Osteocyte (in vitro differentiated cells): ENCODE measurements around the gene PSMD14. TPM values are rescaled to one million over a fixed set of nuclear protein-coding genes. Genes with fewer than 3 reads are reported as not detected.

Source experiments
- DNase-seq: peaks from one replicate; pipeline ENCODE4 v3.0.0; 2021; ENCODE audit warnings: mixed read lengths; ENCODE audit not compliant: unreplicated experiment; ENCODE audit errors: extremely low spot score
- H3K27ac Mint-ChIP-seq: one replicate; pipeline ENCODE4 v1.8.0; 2021; ENCODE audit warnings: mild to moderate bottlenecking, mixed read lengths; ENCODE audit not compliant: unreplicated experiment
- H3K27me3 Mint-ChIP-seq: one replicate; pipeline ENCODE4 v1.8.0; 2021; ENCODE audit warnings: mixed read lengths; ENCODE audit not compliant: unreplicated experiment
- H3K36me3 Mint-ChIP-seq: one replicate; pipeline ENCODE4 v1.8.0; 2021; ENCODE audit warnings: mixed read lengths; ENCODE audit not compliant: unreplicated experiment
- H3K4me1 Mint-ChIP-seq: one replicate; pipeline ENCODE4 v1.8.0; 2021; ENCODE audit warnings: mixed read lengths; ENCODE audit not compliant: unreplicated experiment
- H3K4me3 Mint-ChIP-seq: one replicate; pipeline ENCODE4 v1.8.0; 2021; ENCODE audit warnings: mild to moderate bottlenecking, moderate library complexity, mixed read lengths; ENCODE audit not compliant: unreplicated experiment
- H3K9me3 Mint-ChIP-seq: one replicate; pipeline ENCODE4 v1.8.0; 2021; ENCODE audit warnings: mixed read lengths; ENCODE audit not compliant: unreplicated experiment
- total RNA-seq: library from RNA; stranded (reverse); gene quantifications from 2 replicates; pipeline ENCODE4 v1.2.1, GENCODE V29; 2021
- TF ChIP-seq, protein P1 (sequence below): fragments of 200-600 bp; sonication (generic); IDR thresholded peaks from 2 replicates; pipeline ENCODE4 v1.5.0; 2021; ENCODE audit warnings: antibody characterized with exemption, mild to moderate bottlenecking, moderate library complexity

Gene PSMD14
- total RNA-seq, 1 donor from 2014 or later, result 38.7 TPM

DNA sequence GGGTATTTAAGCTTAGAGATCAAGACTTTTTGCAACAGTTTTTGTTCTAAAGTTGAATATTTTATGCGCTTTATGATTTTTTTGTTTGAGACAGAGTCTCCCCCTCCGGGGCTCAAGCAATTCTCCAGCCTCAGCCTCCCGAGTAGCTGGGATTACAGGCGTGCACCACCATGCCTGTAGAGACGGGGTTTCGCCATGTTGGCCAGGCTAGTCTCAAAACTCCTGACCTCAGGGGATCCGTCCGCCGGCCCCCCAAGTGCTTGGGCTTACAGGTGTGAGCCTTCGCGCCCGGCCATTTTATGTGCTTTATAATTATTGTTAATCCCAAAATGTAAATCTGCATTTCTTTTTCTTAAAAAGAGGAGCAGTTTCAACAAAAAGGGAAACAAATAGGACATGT lies 136.9 kb downstream of the PSMD14 start:
- Mint-ChIP-seq H3K27me3 (peaks cover 57% of the 10 kb centered on the region), H3K36me3 (no peaks in the 10 kb centered on the region), H3K27ac (no peak overlapping the region), H3K9me3 (no peaks in the 10 kb centered on the region), H3K4me3 (no peak overlapping the region), H3K4me1 (no peaks in the 10 kb centered on the region)
- DNase-seq, result no peak
- TF ChIP-seq, protein P1, sequence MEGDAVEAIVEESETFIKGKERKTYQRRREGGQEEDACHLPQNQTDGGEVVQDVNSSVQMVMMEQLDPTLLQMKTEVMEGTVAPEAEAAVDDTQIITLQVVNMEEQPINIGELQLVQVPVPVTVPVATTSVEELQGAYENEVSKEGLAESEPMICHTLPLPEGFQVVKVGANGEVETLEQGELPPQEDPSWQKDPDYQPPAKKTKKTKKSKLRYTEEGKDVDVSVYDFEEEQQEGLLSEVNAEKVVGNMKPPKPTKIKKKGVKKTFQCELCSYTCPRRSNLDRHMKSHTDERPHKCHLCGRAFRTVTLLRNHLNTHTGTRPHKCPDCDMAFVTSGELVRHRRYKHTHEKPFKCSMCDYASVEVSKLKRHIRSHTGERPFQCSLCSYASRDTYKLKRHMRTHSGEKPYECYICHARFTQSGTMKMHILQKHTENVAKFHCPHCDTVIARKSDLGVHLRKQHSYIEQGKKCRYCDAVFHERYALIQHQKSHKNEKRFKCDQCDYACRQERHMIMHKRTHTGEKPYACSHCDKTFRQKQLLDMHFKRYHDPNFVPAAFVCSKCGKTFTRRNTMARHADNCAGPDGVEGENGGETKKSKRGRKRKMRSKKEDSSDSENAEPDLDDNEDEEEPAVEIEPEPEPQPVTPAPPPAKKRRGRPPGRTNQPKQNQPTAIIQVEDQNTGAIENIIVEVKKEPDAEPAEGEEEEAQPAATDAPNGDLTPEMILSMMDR, result no peak

DNA sequence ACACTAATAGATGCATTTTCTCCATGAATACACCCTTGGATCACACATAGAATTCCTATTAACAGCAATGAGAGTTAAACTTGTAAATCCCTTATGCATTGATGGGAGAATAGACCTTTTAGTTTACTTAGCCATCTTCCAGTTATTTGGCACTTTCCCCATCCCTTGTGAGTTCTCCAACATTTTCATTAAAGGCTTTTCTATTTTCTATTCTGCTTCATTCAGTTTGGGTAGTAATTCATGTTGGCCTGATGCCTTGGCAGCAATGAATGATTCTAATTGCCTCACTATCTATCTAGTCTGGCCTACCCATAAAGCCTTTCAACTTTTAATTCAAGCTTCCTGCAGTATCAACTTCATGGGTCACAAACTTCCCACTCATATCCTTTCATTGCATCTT lies 140.2 kb downstream of the PSMD14 start:
- no peak for DNase-seq
- no peaks in the 10 kb centered on the region for H3K9me3 Mint-ChIP-seq
- H3K27ac Mint-ChIP-seq, result no peak overlapping the region
- H3K36me3 Mint-ChIP-seq, result no peaks in the 10 kb centered on the region
- no peak overlapping the region for H3K4me3 Mint-ChIP-seq
- no peaks in the 10 kb centered on the region for H3K4me1 Mint-ChIP-seq
- H3K27me3 Mint-ChIP-seq, result peaks cover 32% of the 10 kb centered on the region
- TF ChIP-seq, protein P1, result no peak

Other genes with a start within 250 kb of the PSMD14 start
- gene TANK, start 148.0 kb upstream of the PSMD14 start, total RNA-seq, result 66.4 and 73.8 TPM in 2 replicates
- 0.30 TPM in 1 of 2 replicates, not detected in the other for gene TBR1, start 107.9 kb downstream of the PSMD14 start, total RNA-seq